WTC11 (cell line): Measurements from ENCODE around the gene SNX30.
"Not testable (repeated sequence)": the region's sequence is repeated elsewhere in the genome, so short reads cannot be mapped to it uniquely, and the experiment has no call there.

ENCODE experiments used
- CREB1 ChIP-seq: sonication (generic); formaldehyde crosslinking; IDR thresholded peaks from 2 replicates; pipeline ENCODE4 v1.8.0; 2023; ENCODE audit warnings: mild to moderate bottlenecking, missing genetic modification reagents
- CTCF ChIP-seq: fragments of 200-600 bp; IDR thresholded peaks from 2 replicates; pipeline ENCODE4 v1.8.0; 2022; ENCODE audit warnings: antibody characterized with exemption
- ESRRA ChIP-seq: sonication (generic); formaldehyde crosslinking; IDR thresholded peaks from 2 replicates; pipeline ENCODE4 v1.8.1; 2022; ENCODE audit warnings: mild to moderate bottlenecking, missing genetic modification reagents, borderline replicate concordance
- GRHL2 ChIP-seq: fragments of 250-450 bp; sonication (Bioruptor Pico); IDR thresholded peaks from 2 replicates; pipeline ENCODE4 v1.8.0; 2022; ENCODE audit warnings: mild to moderate bottlenecking, moderate library complexity; ENCODE audit not compliant: insufficient replicate concordance, severe bottlenecking
- JUN ChIP-seq: sonication (generic); formaldehyde crosslinking; IDR thresholded peaks from 2 replicates; pipeline ENCODE4 v1.8.0; 2023; ENCODE audit warnings: mild to moderate bottlenecking, missing genetic modification reagents
- MXD4 ChIP-seq: fragments of 250-450 bp; sonication (Bioruptor Pico); IDR thresholded peaks from 2 replicates; pipeline ENCODE4 v1.8.0; 2021; ENCODE audit warnings: mild to moderate bottlenecking, moderate library complexity, borderline replicate concordance
- NR1H2 ChIP-seq: sonication (generic); formaldehyde crosslinking; IDR thresholded peaks from 2 replicates; pipeline ENCODE4 v1.9.0; 2021; ENCODE audit warnings: mild to moderate bottlenecking, moderate library complexity, missing genetic modification reagents
- NR3C1 ChIP-seq: sonication (generic); formaldehyde crosslinking; conservative IDR thresholded peaks from 2 replicates; pipeline ENCODE4 v1.8.1; 2023; ENCODE audit warnings: low read depth, mild to moderate bottlenecking, missing genetic modification reagents
- TEAD4 ChIP-seq: sonication (generic); formaldehyde crosslinking; IDR thresholded peaks from 2 replicates; pipeline ENCODE4 v1.8.0; 2022; ENCODE audit warnings: mild to moderate bottlenecking, missing genetic modification reagents
- ZBTB43 ChIP-seq: sonication (generic); formaldehyde crosslinking; IDR thresholded peaks from 2 replicates; pipeline ENCODE4 v1.8.1; 2023; ENCODE audit warnings: mild to moderate bottlenecking, missing genetic modification reagents

- TF ChIP-seq CTCF; JUN (CRISPR knock-in tag); ZBTB43 (CRISPR knock-in tag); CREB1 (CRISPR knock-in tag); ESRRA (CRISPR knock-in tag); TEAD4; NR3C1 (CRISPR knock-in tag); MXD4 (CRISPR knock-in tag); GRHL2 (CRISPR knock-in tag); NR1H2: not testable (repeated sequence)
Measured at GRCh38 chr9:112722749-112723148, 27.8 kb upstream of the SNX30 start.
